ENCODE measurements around the gene SCARB1.

- TF ChIP-seq CTCF (tag by site-specific recombination; IDR thresholded peaks at IDR 0.05) (no peak), ZBTB10 (tag by site-specific recombination; IDR thresholded peaks at IDR 0.05) (no peak), PRDM10 (tag by site-specific recombination; IDR thresholded peaks at IDR 0.05) (no peak), TSHZ1 (tag by site-specific recombination; IDR thresholded peaks at IDR 0.05; ENCODE audit: borderline replicate concordance) (no peak), ZNF2 (tag by site-specific recombination; IDR thresholded peaks at IDR 0.05) (0 out of 2 replicates have a peak, but pooled peaks have one; percentile 2), ZBTB49 (tag by site-specific recombination; IDR thresholded peaks at IDR 0.05; ENCODE audit: low read depth) (no peak), ZNF292 (tag by site-specific recombination; IDR thresholded peaks at IDR 0.05; ENCODE audit: borderline replicate concordance, low read depth) (no peak), TCF7L2 (IDR thresholded peaks at IDR 0.05; ENCODE audit: borderline replicate concordance, low read depth, low read length) (no peak), ZNF274 (IDR thresholded peaks at IDR 0.05; ENCODE audit: low read length) (no peak), ZNF274 (tag by site-specific recombination; IDR thresholded peaks at IDR 0.05; ENCODE audit: borderline replicate concordance) (no peak), REST (tag by site-specific recombination; IDR thresholded peaks at IDR 0.05) (no peak), ELK4 (IDR thresholded peaks at IDR 0.05; ENCODE audit: borderline replicate concordance, low read depth, low read length) (no peak), HOXA7 (CRISPR knock-in tag; IDR thresholded peaks at IDR 0.05; ENCODE audit: borderline replicate concordance) (no peak)
Measured at GRCh38 chr12:124864326-124864752, 675 bp upstream of the SCARB1 start.
